Osteoblast (primary cell): ENCODE data around the gene USH2A. TPM values are rescaled to one million over a fixed set of nuclear protein-coding genes. Genes with fewer than 3 reads are reported as not detected.

Experiments used
- DNase-seq: peaks from one replicate; pipeline ENCODE4 v3.0.0; 2011; ENCODE audit warnings: low spot score, mixed read lengths; ENCODE audit not compliant: insufficient read length; ENCODE audit errors: missing footprints
- H2AFZ ChIP-seq: 2 replicates; pipeline ENCODE4 v1.6.0; 2011; ENCODE audit warnings: mild to moderate bottlenecking, low read length
- H3K27ac ChIP-seq: 2 replicates; pipeline ENCODE4 v1.5.1; 2011; ENCODE audit warnings: mild to moderate bottlenecking, low read depth, low read length, moderate library complexity
- H3K27me3 ChIP-seq: 2 replicates; pipeline ENCODE4 v1.6.0; 2012; ENCODE audit warnings: mild to moderate bottlenecking, control low read depth, inconsistent platforms, low read length, moderate library complexity; ENCODE audit not compliant: insufficient read depth
- H3K36me3 ChIP-seq: 2 replicates; pipeline ENCODE4 v1.5.1; 2011; ENCODE audit warnings: mild to moderate bottlenecking, low read length, control low read depth, moderate library complexity; ENCODE audit not compliant: insufficient read depth
- H3K4me1 ChIP-seq: 2 replicates; pipeline ENCODE4 v1.5.1; 2011; ENCODE audit warnings: mild to moderate bottlenecking, low read length, control low read depth, moderate library complexity; ENCODE audit not compliant: insufficient read depth
- H3K4me2 ChIP-seq: 2 replicates; pipeline ENCODE4 v1.6.0; 2011; ENCODE audit warnings: mild to moderate bottlenecking, low read length; ENCODE audit not compliant: insufficient read depth
- H3K4me3 ChIP-seq: fragments of 200-600 bp; sonication (generic); 3 replicates; pipeline ENCODE4 v1.5.1; 2012; ENCODE audit warnings: mild to moderate bottlenecking, low read length, inconsistent platforms; ENCODE audit not compliant: insufficient read depth
- H3K79me2 ChIP-seq: 2 replicates; pipeline ENCODE4 v1.6.0; 2012; ENCODE audit warnings: mild to moderate bottlenecking, low read length, control low read depth, inconsistent platforms; ENCODE audit not compliant: insufficient read depth
- H3K9me3 ChIP-seq: 2 replicates; pipeline ENCODE4 v1.5.1; 2011; ENCODE audit warnings: low read depth, low read length, control low read depth
- H4K20me1 ChIP-seq: 2 replicates; pipeline ENCODE4 v1.6.0; 2012; ENCODE audit warnings: mild to moderate bottlenecking, low read length, control low read depth; ENCODE audit not compliant: insufficient read depth
- CTCF ChIP-seq: IDR thresholded peaks from 2 replicates; pipeline ENCODE4 v1.5.1; 2011; ENCODE audit warnings: mild to moderate bottlenecking, low read depth, low read length, moderate library complexity; ENCODE audit errors: extremely low read depth
- total RNA-seq: library from RNA; depleted of rRNA; stranded (reverse); fragments of >200 nt; gene quantifications from 2 replicates; pipeline ENCODE4 v1.2.3, GENCODE V29; 2012

The USH2A gene
- total RNA-seq, 1 donor, result under 0.01 TPM

DNA sequence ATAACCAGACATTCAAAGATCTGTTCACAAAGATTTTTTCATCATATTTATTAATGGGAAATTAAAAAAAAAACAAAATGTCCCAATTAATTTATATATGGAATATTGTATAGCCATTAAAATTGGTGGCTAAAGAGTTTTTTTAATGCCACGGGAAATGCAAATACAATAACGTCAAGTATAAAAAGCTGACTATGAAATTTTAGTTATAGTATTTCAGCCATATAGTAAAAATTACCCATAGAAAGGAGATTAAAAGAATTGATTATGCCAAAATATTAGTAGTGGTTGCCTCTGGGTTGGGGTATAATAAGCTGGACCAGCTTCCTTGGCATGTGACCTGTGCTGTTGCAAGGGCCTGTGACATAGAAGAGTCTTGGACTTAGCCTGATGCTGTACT, 777.4 kb downstream of the USH2A start:
- no peak overlapping the region for H3K4me3 ChIP-seq
- no peaks in the 10 kb centered on the region for H3K27me3 ChIP-seq
- no peak overlapping the region for H3K4me2 ChIP-seq
- no peaks in the 10 kb centered on the region for H3K79me2 ChIP-seq
- DNase-seq, result no peak
- H3K4me1 ChIP-seq, result no peaks in the 10 kb centered on the region
- no peak overlapping the region for H2AFZ ChIP-seq
- H3K27ac ChIP-seq, result no peak overlapping the region
- TF ChIP-seq CTCF, result no peak
- no peaks in the 10 kb centered on the region for H4K20me1 ChIP-seq
- no peaks in the 10 kb centered on the region for H3K36me3 ChIP-seq
- no peaks in the 10 kb centered on the region for H3K9me3 ChIP-seq

GRCh38 chr1:215645182-215645581, 778.1 kb downstream of the USH2A start:
- no peaks in the 10 kb centered on the region for H3K79me2 ChIP-seq
- no peaks in the 10 kb centered on the region for H3K4me1 ChIP-seq
- H3K4me3 ChIP-seq, result no peak overlapping the region
- no peak overlapping the region for H3K27ac ChIP-seq
- no peaks in the 10 kb centered on the region for H3K36me3 ChIP-seq
- no peak overlapping the region for H2AFZ ChIP-seq
- no peak overlapping the region for H3K4me2 ChIP-seq
- no peak for DNase-seq
- H4K20me1 ChIP-seq, result no peaks in the 10 kb centered on the region
- H3K27me3 ChIP-seq, result no peaks in the 10 kb centered on the region
- no peak for TF ChIP-seq CTCF
- no peaks in the 10 kb centered on the region for H3K9me3 ChIP-seq

- no peak overlapping the region for H3K27ac ChIP-seq
- H3K4me1 ChIP-seq, result no peaks in the 10 kb centered on the region
- H2AFZ ChIP-seq, result no peak overlapping the region
- no peaks in the 10 kb centered on the region for H4K20me1 ChIP-seq
- H3K9me3 ChIP-seq, result no peaks in the 10 kb centered on the region
- H3K27me3 ChIP-seq, result no peaks in the 10 kb centered on the region
- no peak for TF ChIP-seq CTCF
- DNase-seq, result no peak
- no peaks in the 10 kb centered on the region for H3K36me3 ChIP-seq
- no peak overlapping the region for H3K4me2 ChIP-seq
- H3K4me3 ChIP-seq, result no peak overlapping the region
- H3K79me2 ChIP-seq, result no peaks in the 10 kb centered on the region
Measured at GRCh38 chr1:215643592-215644321, 779.5 kb downstream of the USH2A start.

DNA sequence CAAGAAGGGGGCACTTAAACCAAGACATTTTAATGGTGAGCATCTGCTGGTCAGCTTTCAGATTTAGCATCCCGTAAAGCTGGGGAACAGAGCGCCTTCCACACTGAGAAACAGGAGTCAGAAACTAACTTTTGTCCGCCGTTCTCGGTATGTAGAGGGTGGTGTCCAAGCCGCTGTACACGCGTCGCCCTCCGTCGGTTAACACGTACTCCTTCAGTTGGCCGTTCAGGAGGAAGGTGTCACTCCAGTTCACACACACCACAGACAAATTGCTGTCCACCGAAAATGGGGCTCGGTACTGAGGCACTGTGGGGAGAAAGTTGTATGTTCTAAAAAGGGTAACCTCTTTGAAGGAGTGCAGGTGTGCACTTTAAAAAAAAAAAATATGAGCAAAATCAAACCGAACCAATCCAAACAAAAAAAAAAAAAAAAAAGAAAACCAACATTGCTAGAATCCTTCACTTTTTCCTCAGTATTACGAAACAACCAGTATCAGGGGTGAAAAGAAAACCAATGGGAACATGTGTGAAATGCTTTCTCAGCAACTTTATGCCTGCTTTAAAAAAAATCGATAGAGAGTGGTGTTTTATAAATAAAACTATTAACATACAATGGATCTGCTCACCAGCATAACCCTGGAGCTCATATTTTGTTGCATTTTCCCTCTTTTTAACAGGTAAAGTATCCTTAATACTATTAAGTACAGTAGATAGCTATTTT, 782.7 kb downstream of the USH2A start:
- no peak for DNase-seq
- Histone ChIP-seq H2AFZ (no peak overlapping the region), H3K4me2 (no peak overlapping the region), H3K27me3 (no peaks in the 10 kb centered on the region), H3K79me2 (no peaks in the 10 kb centered on the region), H3K27ac (no peak overlapping the region), H3K36me3 (no peaks in the 10 kb centered on the region), H3K4me1 (peaks cover 18% of the 10 kb centered on the region), H3K4me3 (no peak overlapping the region), H4K20me1 (no peaks in the 10 kb centered on the region), H3K9me3 (no peaks in the 10 kb centered on the region)
- no peak for TF ChIP-seq CTCF
